Parathyroid adenoma (tissue), 2 donors: ENCODE measurements around the gene ICAM1.

ENCODE experiments used
- H2AFZ ChIP-seq: fragments of 300-600 bp; sonication (generic); one replicate; pipeline ENCODE4 v1.7.0; 2017; ENCODE audit warnings: antibody characterized with exemption, mild to moderate bottlenecking
- H3K27ac ChIP-seq: fragments of 300-600 bp; sonication (generic); one replicate; pipeline ENCODE4 v1.7.0; 2017
- H3K27me3 ChIP-seq: fragments of 300-600 bp; sonication (generic); one replicate; pipeline ENCODE4 v1.7.0; 2017; ENCODE audit warnings: low read length; ENCODE audit not compliant: control insufficient read depth, insufficient read depth
- H3K36me3 ChIP-seq: fragments of 300-600 bp; sonication (generic); one replicate; pipeline ENCODE4 v1.7.0; 2017; ENCODE audit warnings: low read length; ENCODE audit not compliant: control insufficient read depth, insufficient read depth
- H3K4me1 ChIP-seq: fragments of 300-600 bp; sonication (generic); one replicate; pipeline ENCODE4 v1.7.0; 2017; ENCODE audit warnings: control low read depth
- H3K4me2 ChIP-seq: fragments of 300-600 bp; sonication (generic); one replicate; pipeline ENCODE4 v1.7.0; 2017; ENCODE audit warnings: low read length
- H3K4me3 ChIP-seq: fragments of 300-600 bp; sonication (generic); one replicate; pipeline ENCODE4 v1.7.0; 2017; ENCODE audit warnings: low read depth, low read length
- H3K79me2 ChIP-seq: fragments of 300-600 bp; sonication (generic); one replicate; pipeline ENCODE4 v1.7.0; 2017; ENCODE audit warnings: control low read depth
- H3K9ac ChIP-seq: fragments of 300-600 bp; sonication (generic); one replicate; pipeline ENCODE4 v1.7.0; 2017; ENCODE audit warnings: mild to moderate bottlenecking
- H3K9me3 ChIP-seq: fragments of 300-600 bp; sonication (generic); one replicate; pipeline ENCODE4 v1.7.0; 2017; ENCODE audit warnings: low read length; ENCODE audit not compliant: control insufficient read depth
- CTCF ChIP-seq: fragments of 300-600 bp; sonication (generic); IDR thresholded peaks from one replicate; pipeline ENCODE4 v1.7.0; 2017; ENCODE audit warnings: antibody characterized with exemption, mild to moderate bottlenecking
- donor health status: primary hyperparathyroidism.

ICAM1 gene

GRCh38 chr19:10295305-10295846 lies 24.5 kb downstream of the ICAM1 start:
- Histone ChIP-seq H3K4me2 (peak overlapping the region; percentile 33), H3K79me2 (no peaks in the 10 kb centered on the region), H2AFZ (peak overlapping the region; percentile 58), H3K9me3 (no peaks in the 10 kb centered on the region), H3K36me3 (no peaks in the 10 kb centered on the region), H3K27ac (no peak overlapping the region), H3K9ac (no peak overlapping the region), H3K4me3 (peak overlapping the region; percentile 51), H3K27me3 (peaks cover 11% of the 10 kb centered on the region), H3K4me1 (peaks cover 8% of the 10 kb centered on the region)
- peak; percentile 5 for TF ChIP-seq CTCF

- H3K4me3 ChIP-seq = peak overlapping the region; percentile 51
- TF ChIP-seq CTCF = no peak
- no peaks in the 10 kb centered on the region for H3K36me3 ChIP-seq
- no peak overlapping the region for H3K9ac ChIP-seq
- no peaks in the 10 kb centered on the region for H3K9me3 ChIP-seq
- H3K27ac ChIP-seq = no peak overlapping the region
- peak overlapping the region; percentile 33 for H3K4me2 ChIP-seq
- H3K79me2 ChIP-seq = no peaks in the 10 kb centered on the region
- H3K4me1 ChIP-seq = peaks cover 8% of the 10 kb centered on the region
- peak overlapping the region; percentile 58 for H2AFZ ChIP-seq
- peaks cover 11% of the 10 kb centered on the region for H3K27me3 ChIP-seq
These were observed 25.1 kb downstream of the ICAM1 start for GRCh38 chr19:10295847-10296591.

- H3K27me3 ChIP-seq = peaks cover under 1% of the 10 kb centered on the region
- H3K9ac ChIP-seq = no peak overlapping the region
- H3K27ac ChIP-seq = no peak overlapping the region
These were observed 28.9 kb downstream of the ICAM1 start for GRCh38 chr19:10299545-10300458.

GRCh38 chr19:10305139-10305806 lies 34.4 kb downstream of the ICAM1 start:
- no peak for TF ChIP-seq CTCF
- Histone ChIP-seq H3K4me1 (no peaks in the 10 kb centered on the region), H3K27me3 (no peaks in the 10 kb centered on the region), H3K79me2 (no peaks in the 10 kb centered on the region), H3K4me3 (no peak overlapping the region), H3K4me2 (no peak overlapping the region), H3K27ac (no peak overlapping the region), H3K9ac (no peak overlapping the region), H2AFZ (no peak overlapping the region), H3K9me3 (no peaks in the 10 kb centered on the region), H3K36me3 (no peaks in the 10 kb centered on the region)

More at GRCh38 chr19:10299545-10300458, 28.9 kb downstream of the ICAM1 start:
- Histone ChIP-seq H3K4me2 (no peak overlapping the region), H3K36me3 (no peaks in the 10 kb centered on the region), H3K79me2 (no peaks in the 10 kb centered on the region), H2AFZ (no peak overlapping the region), H3K4me3 (no peak overlapping the region), H3K9me3 (no peaks in the 10 kb centered on the region), H3K4me1 (peaks cover 5% of the 10 kb centered on the region)
- TF ChIP-seq CTCF = no peak
